ENCODE data around the gene CABCOCO1. TPM values are rescaled to one million over a fixed set of nuclear protein-coding genes. Genes with fewer than 3 reads are reported as not detected.

Gene CABCOCO1
- total RNA-seq, 4 donors from 2014 or later: not detected

- no peak for TF ChIP-seq EP300 (IDR thresholded peaks at IDR 0.05)
- no peak for TF ChIP-seq CTCF (IDR thresholded peaks at IDR 0.05)
- no peak for TF ChIP-seq POLR2A (IDR thresholded peaks at IDR 0.05)
- no peaks in the 10 kb centered on the region for H3K36me3 ChIP-seq
- no peak overlapping the region for H3K27ac ChIP-seq
- no peaks in the 10 kb centered on the region for H3K9me3 ChIP-seq
- H3K4me1 ChIP-seq: peaks cover 0 to 3% (median 0%) of the 10 kb centered on the region in 4 donors
- WGBS, 2 donors: 55 to 63% methylated on average over 3 of the region's 3 CpGs
- no peaks in the 10 kb centered on the region for H3K27me3 ChIP-seq
- no peak overlapping the region for H3K4me3 ChIP-seq
- no peak for DNase-seq (ENCODE audit: low spot score in 2 of 2)
These were observed 29.1 kb upstream of the CABCOCO1 start for GRCh38 chr10:61633665-61634064.

- Histone ChIP-seq H3K9me3 (no peaks in the 10 kb centered on the region), H3K27me3 (no peaks in the 10 kb centered on the region), H3K4me3 (no peak overlapping the region), H3K27ac (no peak overlapping the region), H3K36me3 (no peaks in the 10 kb centered on the region), H3K4me1 (no peaks in the 10 kb centered on the region)
- no peak for DNase-seq (ENCODE audit: low spot score in 2 of 2)
- WGBS, 2 donors: 65 to 74% methylated on average over 1 of the region's 1 CpG
- TF ChIP-seq EP300 (IDR thresholded peaks at IDR 0.05) (no peak), POLR2A (IDR thresholded peaks at IDR 0.05) (no peak), CTCF (IDR thresholded peaks at IDR 0.05) (no peak)
These were observed 28.0 kb upstream of the CABCOCO1 start for GRCh38 chr10:61634746-61635145.

- WGBS, 2 donors: 46 to 56% methylated on average over 2 of the region's 2 CpGs
- no peak overlapping the region for H3K27ac ChIP-seq
These were observed 27.3 kb upstream of the CABCOCO1 start for GRCh38 chr10:61635471-61635870.

GRCh38 chr10:61635932-61636331 lies 26.8 kb upstream of the CABCOCO1 start:
- H3K36me3 ChIP-seq: no peaks in the 10 kb centered on the region
- no peaks in the 10 kb centered on the region for H3K9me3 ChIP-seq
- no peak overlapping the region for H3K27ac ChIP-seq
- no peak for TF ChIP-seq POLR2A (IDR thresholded peaks at IDR 0.05)
- H3K27me3 ChIP-seq: no peaks in the 10 kb centered on the region
- DNase-seq (ENCODE audit: low spot score in 2 of 2): no peak
- no peaks in the 10 kb centered on the region for H3K4me1 ChIP-seq
- no peak overlapping the region for H3K4me3 ChIP-seq

More at GRCh38 chr10:61635471-61635870, 27.3 kb upstream of the CABCOCO1 start:
- H3K4me1 ChIP-seq: no peaks in the 10 kb centered on the region
- H3K36me3 ChIP-seq: no peaks in the 10 kb centered on the region
- no peaks in the 10 kb centered on the region for H3K27me3 ChIP-seq
- no peak for TF ChIP-seq POLR2A (IDR thresholded peaks at IDR 0.05)
- no peak for TF ChIP-seq EP300 (IDR thresholded peaks at IDR 0.05)
- TF ChIP-seq CTCF (IDR thresholded peaks at IDR 0.05): no peak
- no peak for DNase-seq (ENCODE audit: low spot score in 2 of 2)
- no peak overlapping the region for H3K4me3 ChIP-seq
- H3K9me3 ChIP-seq: no peaks in the 10 kb centered on the region

- WGBS, 2 donors: 91 to 93% methylated on average over 4 of the region's 4 CpGs
- no peak overlapping the region for H3K27ac ChIP-seq
- no peak overlapping the region for H3K4me3 ChIP-seq
- no peaks in the 10 kb centered on the region for H3K36me3 ChIP-seq
- DNase-seq (ENCODE audit: low spot score in 2 of 2): no peak
- TF ChIP-seq EP300 (IDR thresholded peaks at IDR 0.05) (no peak), POLR2A (IDR thresholded peaks at IDR 0.05) (no peak), CTCF (IDR thresholded peaks at IDR 0.05) (no peak)
- H3K4me1 ChIP-seq: peaks cover 0 to 15% (median 0%) of the 10 kb centered on the region in 4 donors
- no peaks in the 10 kb centered on the region for H3K9me3 ChIP-seq
- no peaks in the 10 kb centered on the region for H3K27me3 ChIP-seq
These were observed 22.8 kb upstream of the CABCOCO1 start for GRCh38 chr10:61639952-61640351.

GRCh38 chr10:61640856-61641255 lies 21.9 kb upstream of the CABCOCO1 start:
- WGBS, 2 donors: 45 to 51% methylated on average over 3 of the region's 3 CpGs
- no peaks in the 10 kb centered on the region for H3K9me3 ChIP-seq

More at GRCh38 chr10:61640856-61641255, 21.9 kb upstream of the CABCOCO1 start:
- peaks cover 0 to 15% (median 0%) of the 10 kb centered on the region in 4 donors for H3K4me1 ChIP-seq
- no peak overlapping the region for H3K4me3 ChIP-seq
- H3K36me3 ChIP-seq: no peaks in the 10 kb centered on the region
- no peak for TF ChIP-seq EP300 (IDR thresholded peaks at IDR 0.05)
- no peak for TF ChIP-seq POLR2A (IDR thresholded peaks at IDR 0.05)
- TF ChIP-seq CTCF (IDR thresholded peaks at IDR 0.05): no peak
- no peak overlapping the region for H3K27ac ChIP-seq
- no peaks in the 10 kb centered on the region for H3K27me3 ChIP-seq
- no peak for DNase-seq (ENCODE audit: low spot score in 2 of 2)
